ENCODE data around the gene PIBF1.
A peak's percentile ranks its signal among the peaks of the same experiment; 100 is the strongest.

Gene PIBF1

DNA sequence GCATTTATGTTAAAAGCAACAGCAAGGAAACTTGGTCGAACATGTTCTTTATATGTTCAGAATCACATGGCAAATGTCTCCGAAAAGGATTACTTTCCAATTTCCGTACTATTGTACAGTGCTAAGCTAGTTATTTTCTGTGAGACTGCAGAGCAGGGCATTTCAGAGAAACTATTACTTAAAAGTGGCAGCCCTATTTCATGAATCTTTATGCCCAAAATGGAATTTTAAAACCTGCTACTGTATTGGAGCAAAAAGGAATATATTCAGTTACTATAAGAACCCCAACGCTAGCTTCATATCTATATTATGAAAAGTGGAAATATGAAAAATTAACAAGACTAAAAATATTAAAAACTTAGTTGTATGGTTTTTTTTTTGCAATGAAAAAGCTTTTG, 274.6 kb downstream of the PIBF1 start:
- TF ChIP-seq CTCF (IDR thresholded peaks at IDR 0.05; ENCODE audit: borderline replicate concordance, extremely low read depth, low read length, poor library complexity, severe bottlenecking) (no peak), EZH2 (IDR thresholded peaks at IDR 0.05; ENCODE audit: borderline replicate concordance, low read depth, low read length, severe bottlenecking) (no peak)
- Histone ChIP-seq H3K9me3 (ENCODE audit: insufficient read depth, low read length, severe bottlenecking) (no peaks in the 10 kb centered on the region), H3K27ac (ENCODE audit: low read length) (no peak overlapping the region), H4K20me1 (ENCODE audit: insufficient read depth, low read length) (no peaks in the 10 kb centered on the region), H2AFZ (ENCODE audit: low read depth, low read length) (no peak overlapping the region), H3K4me2 (ENCODE audit: insufficient read depth, low read length) (no peak overlapping the region), H3K36me3 (ENCODE audit: insufficient read depth, low read length) (no peaks in the 10 kb centered on the region), H3K79me2 (ENCODE audit: insufficient read depth, low read length) (no peaks in the 10 kb centered on the region), H3K4me3 (ENCODE audit: low read depth in 1 of 2, low read length in 2 of 2) (no peak overlapping the region), H3K4me1 (ENCODE audit: insufficient read depth, low read length) (peaks cover 32% of the 10 kb centered on the region), H3K27me3 (ENCODE audit: insufficient read depth, low read length, poor library complexity) (peaks cover 5% of the 10 kb centered on the region), H3K9ac (ENCODE audit: low read depth, low read length) (no peak overlapping the region)
- DNase-seq: no peak
- no peak for ATAC-seq (ENCODE audit: insufficient read depth, low read depth)

DNA sequence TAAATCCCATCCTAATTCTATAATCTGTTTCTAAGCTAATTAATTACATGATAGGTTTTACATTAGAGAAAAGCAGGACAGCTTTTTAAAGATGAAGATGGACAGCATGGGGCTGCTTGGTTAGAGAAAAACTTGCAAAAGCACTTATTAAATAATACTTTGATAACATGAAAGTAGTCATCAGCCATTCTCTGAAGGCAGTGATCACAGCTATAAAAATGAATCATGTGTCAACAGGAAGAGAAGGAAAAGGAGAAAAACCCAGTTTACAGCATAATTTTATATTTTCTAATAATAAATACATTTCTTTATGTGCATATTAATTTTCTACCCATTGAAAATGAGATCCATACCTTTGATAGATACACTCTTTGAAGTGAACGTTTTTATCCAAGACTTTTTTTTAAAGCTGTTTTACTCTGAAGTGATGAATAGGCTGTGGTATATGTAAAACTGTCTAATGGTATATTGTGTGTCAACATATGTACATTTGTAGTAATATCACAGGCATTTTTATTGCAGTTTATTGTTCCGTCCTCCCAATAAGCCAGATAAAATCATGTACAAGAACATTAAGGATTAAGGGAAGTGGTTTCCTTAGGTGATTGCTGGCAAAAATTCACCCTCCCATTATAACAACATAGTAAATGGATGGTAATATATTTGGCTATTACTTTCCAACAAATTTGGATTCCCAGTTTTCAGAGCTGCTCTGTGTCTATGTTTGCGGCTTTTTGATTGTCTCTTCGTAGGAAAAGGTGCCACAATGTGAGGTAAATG, 275.5 kb downstream of the PIBF1 start:
- H3K79me2 ChIP-seq (ENCODE audit: insufficient read depth, low read length): no peaks in the 10 kb centered on the region
- no peak for ATAC-seq (ENCODE audit: insufficient read depth, low read depth)
- peaks cover 5% of the 10 kb centered on the region for H3K27me3 ChIP-seq (ENCODE audit: insufficient read depth, low read length, poor library complexity)
- H2AFZ ChIP-seq (ENCODE audit: low read depth, low read length): no peak overlapping the region
- no peak for DNase-seq
- TF ChIP-seq EZH2 (IDR thresholded peaks at IDR 0.05; ENCODE audit: borderline replicate concordance, low read depth, low read length, severe bottlenecking): no peak
- TF ChIP-seq CTCF (IDR thresholded peaks at IDR 0.05; ENCODE audit: borderline replicate concordance, extremely low read depth, low read length, poor library complexity, severe bottlenecking): no peak
- H3K27ac ChIP-seq (ENCODE audit: low read length): no peak overlapping the region
- H3K4me1 ChIP-seq (ENCODE audit: insufficient read depth, low read length): peaks cover 32% of the 10 kb centered on the region
- no peaks in the 10 kb centered on the region for H3K9me3 ChIP-seq (ENCODE audit: insufficient read depth, low read length, severe bottlenecking)
- no peak overlapping the region for H3K4me3 ChIP-seq (ENCODE audit: low read depth in 1 of 2, low read length in 2 of 2)
- no peaks in the 10 kb centered on the region for H4K20me1 ChIP-seq (ENCODE audit: insufficient read depth, low read length)
- H3K36me3 ChIP-seq (ENCODE audit: insufficient read depth, low read length): no peaks in the 10 kb centered on the region
- no peak overlapping the region for H3K4me2 ChIP-seq (ENCODE audit: insufficient read depth, low read length)
- H3K9ac ChIP-seq (ENCODE audit: low read depth, low read length): no peak overlapping the region

DNA sequence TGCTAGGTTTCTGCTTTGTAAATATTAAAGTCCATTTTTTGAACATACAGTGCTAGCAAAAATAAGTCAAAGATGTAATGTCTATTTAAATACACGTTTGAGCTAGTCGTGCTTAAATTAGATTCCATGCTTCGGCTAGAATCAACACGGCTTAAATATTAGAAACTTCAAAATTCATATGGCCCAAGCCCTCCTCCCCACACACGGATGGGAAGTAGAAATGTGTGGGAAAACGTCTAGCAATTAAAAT, 276.1 kb downstream of the PIBF1 start:
- TF ChIP-seq EZH2 (IDR thresholded peaks at IDR 0.05; ENCODE audit: borderline replicate concordance, low read depth, low read length, severe bottlenecking): no peak
- no peak for TF ChIP-seq CTCF (IDR thresholded peaks at IDR 0.05; ENCODE audit: borderline replicate concordance, extremely low read depth, low read length, poor library complexity, severe bottlenecking)
- peak overlapping the region; percentile 73 for H3K4me2 ChIP-seq (ENCODE audit: insufficient read depth, low read length)
- H3K4me1 ChIP-seq (ENCODE audit: insufficient read depth, low read length): peaks cover 32% of the 10 kb centered on the region
- H3K27ac ChIP-seq (ENCODE audit: low read length): no peak overlapping the region
- H3K36me3 ChIP-seq (ENCODE audit: insufficient read depth, low read length): no peaks in the 10 kb centered on the region
- H3K27me3 ChIP-seq (ENCODE audit: insufficient read depth, low read length, poor library complexity): peaks cover 5% of the 10 kb centered on the region
- no peaks in the 10 kb centered on the region for H3K79me2 ChIP-seq (ENCODE audit: insufficient read depth, low read length)
- no peaks in the 10 kb centered on the region for H3K9me3 ChIP-seq (ENCODE audit: insufficient read depth, low read length, severe bottlenecking)
- H2AFZ ChIP-seq (ENCODE audit: low read depth, low read length): peak overlapping the region; percentile 76
- H3K4me3 ChIP-seq (ENCODE audit: low read depth in 1 of 2, low read length in 2 of 2): peak overlapping the region in 1 of 2 experiments; percentile 89; a peak in 1 of 4 replicates
- H4K20me1 ChIP-seq (ENCODE audit: insufficient read depth, low read length): no peaks in the 10 kb centered on the region
- peak overlapping the region; percentile 79; the same call in 1 of the 2 replicates for H3K9ac ChIP-seq (ENCODE audit: low read depth, low read length)
- DNase-seq (no peak), ATAC-seq (ENCODE audit: insufficient read depth, low read depth) (no peak)

All from DND-41 (cell line).